Neural cell (in vitro differentiated cells): Measurements from ENCODE around the gene SNRK.

Experiments
- CTCF ChIP-seq: fragments of 450-650 bp; IDR thresholded peaks from 2 replicates; pipeline ENCODE4 v1.5.1; 2014; ENCODE audit warnings: antibody characterized with exemption, mild to moderate bottlenecking, moderate library complexity; ENCODE audit not compliant: poor library complexity, severe bottlenecking
- EP300 ChIP-seq: fragments of 450-650 bp; conservative IDR thresholded peaks from 2 replicates; pipeline ENCODE4 v1.6.1; 2014; ENCODE audit warnings: antibody characterized with exemption, mild to moderate bottlenecking, moderate library complexity; ENCODE audit not compliant: poor library complexity, severe bottlenecking
- SMC3 ChIP-seq: fragments of 450-650 bp; conservative IDR thresholded peaks from 2 replicates; pipeline ENCODE4 v1.6.1; 2014; ENCODE audit warnings: antibody characterized with exemption, mild to moderate bottlenecking, moderate library complexity; ENCODE audit not compliant: poor library complexity
- TAF1 ChIP-seq: IDR thresholded peaks from 2 replicates; pipeline ENCODE4 v1.6.1; 2012; ENCODE audit warnings: low read depth

- no peak for TF ChIP-seq CTCF
- no peak for TF ChIP-seq TAF1
- TF ChIP-seq EP300, result no peak
- TF ChIP-seq SMC3, result no peak
Measured at GRCh38 chr3:43364494-43364893, 78.2 kb downstream of the SNRK start.
